GM18858 (cell line): Measurements from ENCODE around the gene DNAJC16.
A peak's percentile ranks its signal among the peaks of the same experiment; 100 is the strongest.
"Not testable (repeated sequence)": the region's sequence is repeated elsewhere in the genome, so short reads cannot be mapped to it uniquely, and the experiment has no call there.

Experiments
- ATAC-seq: cut with Tn5 transposase; IDR thresholded peaks from one replicate; pipeline ENCODE4 v1.9.1; 2021; ENCODE audit not compliant: unreplicated experiment

DNAJC16 gene

DNA sequence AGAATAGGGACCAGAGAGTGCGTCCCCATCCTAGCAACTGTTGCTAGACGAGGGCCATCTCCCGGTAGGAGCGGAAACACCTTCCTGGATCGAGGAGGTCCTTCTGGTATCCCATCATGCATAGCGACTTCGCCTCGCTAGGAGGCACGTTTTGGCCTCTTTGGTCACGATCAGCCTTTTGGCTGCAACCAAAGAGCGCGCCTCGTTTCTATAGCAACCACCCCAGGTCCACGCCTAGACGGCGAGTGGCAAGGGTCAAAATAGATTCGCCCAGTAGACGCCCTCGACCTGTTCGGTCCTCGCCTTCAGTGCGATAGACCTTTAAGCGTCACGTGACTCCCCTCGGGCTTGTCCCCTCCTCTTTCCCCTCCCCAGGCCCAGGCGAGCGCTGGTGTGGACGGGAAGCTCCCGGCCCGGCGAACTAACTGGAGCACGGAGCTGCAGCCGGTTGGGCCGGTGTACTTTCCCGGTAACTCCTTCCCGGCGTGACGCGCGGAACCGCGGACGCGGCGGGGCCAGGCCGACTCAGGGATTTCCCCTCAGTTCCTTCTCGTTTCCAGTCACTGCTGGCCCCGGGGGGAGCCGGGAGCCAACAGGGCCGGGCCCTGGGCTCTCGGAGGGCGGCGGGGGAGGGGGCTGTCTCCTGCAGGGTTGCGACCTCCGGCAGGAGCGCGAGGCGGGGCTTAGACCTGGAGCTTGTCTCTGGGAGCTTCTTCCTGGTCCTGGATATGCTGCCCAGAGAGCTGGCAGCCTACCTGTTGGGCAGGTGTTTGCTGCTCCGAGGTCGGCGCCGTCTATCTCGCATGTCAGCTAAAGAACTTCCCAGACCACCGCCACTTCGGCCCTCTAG, at the start of gene DNAJC16:
TSS of gene DNAJC16 (plus strand) at position 359 of the 850 bp plus-strand sequence. CDS start 2,258 bp downstream, outside the sequence.
- ATAC-seq, result peak; percentile 46

DNA sequence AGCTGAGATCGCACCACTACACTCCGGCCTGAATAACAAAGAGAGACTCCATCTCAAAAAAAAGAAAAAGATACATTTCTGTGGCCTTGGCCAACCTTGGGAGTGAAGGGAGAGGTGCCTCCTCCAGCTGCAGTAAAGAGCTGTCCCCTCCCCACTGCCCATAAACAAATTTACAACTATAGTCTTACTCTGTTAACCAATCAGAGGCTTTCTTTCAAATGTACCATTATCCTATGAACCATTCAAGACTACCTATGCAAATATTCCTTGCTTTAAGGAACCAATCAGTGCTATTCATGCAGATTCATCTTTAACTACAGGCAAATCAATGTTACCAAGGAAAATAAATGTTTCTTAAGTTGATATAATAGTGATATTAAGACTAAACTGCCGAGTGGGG, 49.7 kb upstream of the DNAJC16 start:
- no peak for ATAC-seq

DNA sequence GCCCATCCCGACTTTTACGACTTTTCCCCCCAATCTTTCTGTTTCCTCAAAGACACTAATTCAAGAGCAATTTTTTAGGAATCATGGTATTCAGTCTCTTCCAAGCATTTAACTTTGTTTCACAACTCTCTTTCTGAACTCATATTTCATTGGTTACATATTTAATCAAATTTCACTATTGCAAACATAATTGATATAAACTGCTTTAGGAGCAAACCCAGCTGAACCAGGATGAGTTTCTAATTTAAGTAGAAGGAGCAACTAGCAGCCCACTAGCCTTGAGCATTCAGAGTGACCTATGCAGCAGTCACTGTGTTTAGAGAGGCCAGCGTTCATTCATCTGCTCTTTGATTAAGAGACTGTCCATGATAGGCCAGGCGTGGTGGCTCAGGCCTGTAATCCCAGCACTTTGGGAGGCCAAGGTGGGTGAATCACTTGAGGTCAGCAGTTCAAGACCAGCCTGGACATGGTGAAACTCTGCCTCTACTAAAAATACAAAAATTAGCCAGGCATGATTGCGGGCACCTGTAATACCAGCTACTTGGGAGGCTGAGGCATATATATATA, 48.9 kb upstream of the DNAJC16 start:
- no peak for ATAC-seq

DNA sequence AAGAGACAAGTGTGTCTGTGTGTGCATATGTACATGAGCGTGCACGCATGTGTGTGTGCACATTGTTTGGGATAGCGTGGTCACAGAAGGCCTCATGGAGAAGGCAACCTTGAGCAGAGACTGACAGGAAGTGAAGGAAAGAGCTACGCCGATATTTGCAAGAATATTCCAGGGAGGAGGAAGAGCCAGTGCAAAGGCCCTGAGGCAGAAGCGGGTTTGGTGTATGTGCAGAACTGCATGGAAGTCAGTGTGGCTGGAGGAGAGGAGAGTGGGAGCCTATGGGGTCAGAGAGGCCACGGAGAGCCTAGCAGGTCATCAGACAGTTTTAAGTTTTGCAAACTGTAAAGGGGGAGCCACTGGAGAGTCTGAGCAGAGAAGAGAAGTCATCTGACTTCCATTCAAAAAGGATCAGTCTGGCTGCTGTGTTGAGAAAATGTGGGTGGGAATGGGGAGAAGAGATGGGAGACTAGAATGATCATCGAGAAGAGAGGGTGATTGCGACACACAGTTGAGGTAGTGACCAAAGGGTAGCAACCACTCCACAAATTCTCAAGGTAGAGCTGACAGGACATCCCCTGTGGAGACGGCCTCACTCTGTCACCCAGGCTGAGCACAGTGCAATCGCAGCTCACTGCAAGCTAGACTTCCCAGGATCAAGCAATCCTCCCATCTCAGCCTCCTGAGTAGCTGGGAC, 46.8 kb upstream of the DNAJC16 start:
- no peak for ATAC-seq

DNA sequence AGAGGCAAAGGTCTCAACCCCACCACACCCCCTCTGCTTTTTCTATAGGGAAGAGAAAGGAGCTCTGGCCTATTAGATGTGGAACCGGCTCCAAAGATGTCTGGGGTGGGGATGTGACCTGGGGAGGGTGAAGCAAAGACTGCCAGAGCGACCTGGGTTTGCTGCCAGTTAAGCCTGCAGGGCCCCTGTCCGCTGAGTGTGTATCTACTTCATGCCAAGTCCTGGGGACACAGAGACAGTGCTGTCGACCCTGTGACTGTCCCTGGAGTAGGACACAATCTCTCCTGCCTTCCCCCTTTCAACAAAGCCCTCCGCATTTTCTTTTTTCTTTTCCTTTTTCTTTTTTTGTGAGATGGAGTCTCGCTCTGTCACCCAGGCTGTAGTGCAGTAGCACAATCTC, 44.2 kb upstream of the DNAJC16 start:
- not testable (repeated sequence) for ATAC-seq

DNA sequence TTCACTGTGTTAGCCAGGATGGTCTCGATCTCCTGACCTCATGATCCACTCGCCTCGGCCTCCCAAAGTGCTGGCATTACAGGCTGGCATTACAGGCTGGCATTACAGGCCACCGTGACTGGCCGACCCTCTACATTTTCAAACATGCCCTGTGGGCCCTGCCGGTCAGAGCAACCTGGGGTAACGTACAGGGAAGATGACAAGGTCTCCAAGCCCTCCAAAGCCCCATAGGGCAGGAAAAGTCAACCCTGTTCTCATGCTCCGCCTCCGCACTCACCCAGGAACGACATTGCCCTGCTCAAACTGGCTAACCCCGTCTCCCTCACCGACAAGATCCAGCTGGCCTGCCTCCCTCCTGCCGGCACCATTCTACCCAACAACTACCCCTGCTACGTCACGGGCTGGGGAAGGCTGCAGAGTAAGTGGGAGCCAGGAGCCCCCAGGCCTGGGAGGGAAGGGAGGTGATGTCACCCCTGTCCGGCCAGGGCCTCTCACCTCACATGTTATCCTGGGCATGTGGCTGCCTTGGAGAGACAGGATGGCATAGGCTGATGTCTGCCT, 43.6 kb upstream of the DNAJC16 start:
- ATAC-seq, result not testable (repeated sequence)

DNA sequence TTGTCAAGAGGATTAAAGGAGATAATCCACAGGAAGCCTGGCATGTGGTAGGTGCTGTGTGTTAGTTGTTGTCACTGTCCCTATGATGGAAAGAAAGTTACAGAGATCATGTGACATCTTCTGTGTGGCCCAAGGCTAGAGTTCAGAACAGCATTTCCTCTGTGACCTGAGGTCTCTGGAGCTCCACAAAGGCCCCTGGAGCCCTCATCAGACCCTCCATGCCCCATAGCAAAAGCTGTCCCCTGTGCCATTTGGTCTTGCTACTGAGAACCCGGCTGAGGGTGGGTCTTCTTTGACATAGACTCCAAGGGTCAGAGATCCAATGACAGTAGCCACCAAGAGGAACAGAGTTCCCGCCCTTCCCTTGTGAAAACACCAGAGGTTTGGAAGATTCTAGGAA, 42.7 kb upstream of the DNAJC16 start:
- no peak for ATAC-seq

DNA sequence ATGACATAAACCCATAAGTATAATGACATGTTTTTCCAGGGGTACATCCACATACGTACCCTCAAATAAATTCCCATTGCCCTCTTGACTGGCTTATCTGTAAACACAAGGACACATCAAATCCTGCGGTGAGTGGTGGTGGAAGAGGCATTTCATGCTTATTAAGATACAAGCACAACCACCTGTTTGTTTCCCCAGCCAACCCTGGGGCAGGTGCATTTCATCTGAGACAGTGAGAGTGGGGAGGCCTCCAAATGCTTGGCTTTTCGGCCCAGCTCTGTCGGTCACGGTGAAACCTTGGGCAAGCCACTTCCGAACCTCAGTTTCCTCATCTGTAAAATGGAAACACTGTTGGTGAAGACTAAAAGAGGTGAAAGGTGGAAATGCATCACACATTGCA, 42.2 kb upstream of the DNAJC16 start:
- ATAC-seq, result not testable (repeated sequence)

DNA sequence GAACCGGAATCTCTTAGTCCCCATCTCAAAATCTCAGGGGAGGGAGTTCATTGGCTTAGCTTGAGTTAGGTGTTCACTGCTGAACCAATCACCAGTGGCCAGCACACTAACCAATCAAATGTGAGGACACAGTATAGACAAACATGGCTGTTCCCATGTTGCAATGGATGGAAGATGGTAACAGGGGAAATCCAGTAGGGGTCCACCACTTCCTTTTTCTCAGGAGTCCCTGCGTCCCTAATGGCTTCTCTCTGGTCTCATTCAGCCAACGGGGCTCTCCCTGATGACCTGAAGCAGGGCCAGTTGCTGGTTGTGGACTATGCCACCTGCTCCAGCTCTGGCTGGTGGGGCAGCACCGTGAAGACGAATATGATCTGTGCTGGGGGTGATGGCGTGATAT, 41.0 kb upstream of the DNAJC16 start:
- no peak for ATAC-seq

DNA sequence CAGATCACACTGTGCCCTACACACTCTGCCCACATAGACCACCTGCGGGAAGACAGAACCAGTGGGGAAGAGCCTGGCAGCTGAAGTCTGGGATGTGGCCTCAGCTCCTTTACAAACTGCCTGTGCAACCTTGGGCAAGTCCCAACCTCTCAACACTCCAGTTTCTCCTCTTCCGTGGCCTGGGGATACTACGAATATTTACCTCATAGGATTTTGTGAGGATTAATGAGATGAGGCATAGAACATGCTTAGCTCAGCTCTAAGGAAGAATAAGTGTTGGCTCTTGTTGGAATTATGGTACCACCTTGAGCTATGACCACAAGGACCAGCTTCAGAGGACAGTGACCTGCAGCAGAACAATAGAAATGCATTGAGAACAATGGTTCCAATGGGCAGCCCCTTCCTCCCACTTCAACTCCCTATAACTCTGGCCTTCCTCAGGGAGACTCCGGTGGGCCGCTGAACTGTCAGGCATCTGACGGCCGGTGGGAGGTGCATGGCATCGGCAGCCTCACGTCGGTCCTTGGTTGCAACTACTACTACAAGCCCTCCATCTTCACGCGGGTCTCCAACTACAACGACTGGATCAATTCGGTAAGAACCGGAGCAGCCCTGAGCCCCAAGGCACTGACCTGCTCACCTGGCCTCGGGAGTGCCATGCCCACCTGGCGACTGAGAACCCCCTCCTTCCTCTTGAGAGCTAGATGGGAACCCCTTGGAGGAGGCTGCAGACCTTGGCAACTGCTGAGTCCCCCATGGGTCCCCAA, 39.6 kb upstream of the DNAJC16 start:
- ATAC-seq, result not testable (repeated sequence)

DNA sequence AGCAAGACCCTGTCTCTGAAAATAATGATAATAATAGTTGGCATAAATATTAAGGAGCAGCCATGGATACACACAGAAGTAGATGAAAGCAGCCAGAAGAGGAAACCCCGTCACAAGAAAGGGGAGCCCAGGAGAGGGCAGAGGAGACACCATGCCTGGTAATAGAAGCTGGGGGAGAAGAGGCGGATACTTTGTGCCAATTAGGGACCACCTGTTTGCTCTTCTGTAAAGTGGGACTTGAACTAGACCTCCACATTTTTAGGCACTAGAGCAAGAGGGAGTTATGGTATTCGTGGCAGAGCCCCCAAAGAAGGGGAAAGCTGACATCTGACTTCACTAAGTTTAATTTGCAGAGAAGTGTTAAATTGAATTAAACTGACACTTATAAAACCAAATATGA, 38.3 kb upstream of the DNAJC16 start:
- no peak for ATAC-seq

DNA sequence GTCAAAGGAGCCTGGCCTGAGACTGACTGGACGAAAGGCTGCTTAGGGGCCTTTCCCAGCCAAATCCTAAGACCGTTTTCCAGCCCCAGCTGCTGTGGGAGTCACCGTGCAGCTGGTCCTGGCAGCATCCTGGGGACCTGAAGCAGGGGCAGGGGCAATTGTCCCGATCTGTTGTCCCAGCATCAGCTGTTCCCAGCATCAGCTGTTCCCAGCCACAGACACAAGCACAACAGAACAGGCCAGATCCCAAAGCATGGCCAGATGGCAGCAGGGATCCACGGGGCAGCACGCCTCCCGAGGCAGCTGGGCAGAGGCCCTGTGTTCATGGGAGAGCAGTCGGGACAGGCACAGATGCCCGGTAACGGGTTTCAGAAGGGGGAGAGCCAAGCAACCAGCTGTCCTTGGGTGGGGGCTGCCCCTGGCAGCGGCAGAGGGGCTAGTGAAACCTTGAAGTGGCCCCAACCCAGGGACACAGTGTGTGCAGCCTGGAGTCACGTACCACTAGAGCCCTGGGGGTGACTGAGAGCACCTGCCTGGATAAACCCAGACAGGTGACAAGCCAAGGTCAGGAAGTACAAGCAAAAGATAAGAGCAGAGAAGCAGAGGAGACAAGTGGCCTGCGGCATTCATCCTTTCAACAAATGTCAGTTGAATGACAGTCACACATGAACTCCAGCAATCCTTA, 37.5 kb upstream of the DNAJC16 start:
- no peak for ATAC-seq

DNA sequence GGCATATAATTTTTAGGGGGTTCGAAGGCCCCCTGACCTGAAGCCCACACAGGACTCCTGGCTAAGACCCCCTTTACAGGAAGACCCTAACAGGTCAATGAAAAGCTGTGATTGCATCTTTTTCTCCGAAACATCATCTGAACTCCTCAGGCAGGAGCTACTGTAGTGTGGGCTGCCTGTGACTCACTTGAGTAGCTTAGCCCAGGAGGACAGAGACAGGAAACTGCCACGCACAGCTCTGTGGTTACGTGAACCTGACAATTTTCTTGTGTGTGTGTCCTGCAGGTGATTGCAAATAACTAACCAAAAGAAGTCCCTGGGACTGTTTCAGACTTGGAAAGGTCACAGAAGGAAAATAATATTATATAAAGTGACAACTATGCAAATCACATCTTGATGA, 35.6 kb upstream of the DNAJC16 start:
- ATAC-seq, result not testable (repeated sequence)

DNA sequence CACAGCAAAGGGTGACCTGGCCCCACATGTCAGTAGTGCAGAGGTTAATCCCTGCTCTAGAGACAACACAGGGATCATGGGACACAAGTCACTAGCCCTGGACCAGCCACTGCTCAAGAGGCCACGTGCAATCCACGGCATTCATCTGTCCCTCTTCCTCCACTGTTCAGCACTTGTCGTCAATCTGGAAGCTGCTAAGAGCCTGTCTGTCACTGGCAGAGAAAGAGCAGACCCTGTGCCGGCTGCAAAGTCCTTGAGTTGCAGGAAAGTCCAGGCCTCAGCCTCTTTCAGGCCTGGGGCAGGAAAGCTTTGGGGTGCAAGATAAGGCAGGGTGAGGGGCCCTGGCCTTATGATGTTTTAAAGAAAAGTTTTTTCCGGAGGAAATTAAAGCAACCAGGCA, 34.1 kb upstream of the DNAJC16 start:
- ATAC-seq, result no peak

DNA sequence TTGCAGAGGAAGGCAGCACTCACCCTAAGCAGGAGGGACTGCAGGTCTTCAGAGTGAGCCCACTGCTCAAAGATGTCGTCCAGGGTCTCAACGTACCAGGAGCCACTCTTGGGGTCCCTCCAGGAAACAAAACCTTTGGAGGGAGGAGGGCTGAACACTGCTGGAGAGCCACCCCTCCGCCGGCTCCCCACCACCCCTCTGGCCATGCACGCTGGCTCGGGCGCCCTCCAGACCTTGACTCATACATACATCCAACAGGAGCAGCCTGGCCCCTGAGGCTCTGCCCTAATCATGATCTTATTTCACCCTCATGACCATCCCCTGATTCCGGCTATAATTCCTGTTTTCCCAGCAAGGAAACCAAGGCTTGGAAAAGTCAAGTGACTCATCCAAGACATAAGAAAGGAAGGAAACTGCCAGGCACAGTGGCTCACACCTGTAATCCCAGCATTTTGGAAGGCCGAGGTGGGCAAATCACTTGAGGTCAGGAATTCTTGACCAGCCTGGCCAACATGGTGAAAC, 32.7 kb upstream of the DNAJC16 start:
- ATAC-seq, result no peak

DNA sequence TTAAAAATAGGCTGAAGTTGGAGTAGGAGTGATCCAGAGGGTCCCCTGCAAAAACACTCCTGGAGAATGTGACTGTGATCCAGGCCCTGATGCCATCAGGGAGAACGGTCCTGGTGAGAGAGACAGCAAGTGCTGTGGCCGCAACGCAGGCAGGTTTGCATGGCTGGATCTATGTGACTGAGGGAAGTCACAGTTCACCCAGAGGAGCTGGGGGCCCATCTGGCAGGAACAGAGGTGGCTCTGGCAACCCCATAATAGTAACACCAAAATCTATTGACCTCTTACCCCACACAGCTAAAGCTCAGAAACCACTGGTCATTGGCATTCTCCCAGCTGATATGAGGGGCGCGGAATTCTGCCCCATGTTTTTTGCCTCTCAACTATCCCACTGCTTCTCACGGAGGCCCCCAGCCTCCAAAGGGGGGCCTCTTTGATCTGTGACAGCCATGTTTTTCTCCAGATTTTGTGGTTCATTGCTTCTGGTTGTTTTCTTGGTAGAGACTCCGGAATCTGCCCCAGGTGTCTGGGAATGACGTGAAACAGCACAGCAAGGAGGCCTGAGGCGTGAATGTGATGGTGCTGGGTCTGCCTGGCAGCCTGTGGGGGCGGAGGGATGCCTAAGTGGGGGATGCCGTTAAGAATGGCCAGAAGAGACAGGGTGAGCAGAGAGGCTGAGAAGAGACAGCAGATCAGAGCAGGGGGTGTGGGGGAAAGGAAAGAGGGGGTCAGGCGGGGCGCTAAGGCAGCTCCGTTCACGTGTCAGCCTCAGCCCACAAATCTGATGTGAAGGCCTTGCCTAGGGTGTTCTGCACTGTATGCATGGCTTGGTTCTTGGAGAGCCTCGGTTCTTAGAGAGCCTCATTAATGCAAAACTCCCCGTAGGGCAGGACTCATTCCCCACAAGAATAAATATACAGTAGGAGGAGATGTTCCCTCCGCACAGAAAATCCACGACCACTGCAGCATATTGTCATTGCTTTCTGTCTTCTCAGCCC, 26.2 kb upstream of the DNAJC16 start:
- no peak for ATAC-seq

DNA sequence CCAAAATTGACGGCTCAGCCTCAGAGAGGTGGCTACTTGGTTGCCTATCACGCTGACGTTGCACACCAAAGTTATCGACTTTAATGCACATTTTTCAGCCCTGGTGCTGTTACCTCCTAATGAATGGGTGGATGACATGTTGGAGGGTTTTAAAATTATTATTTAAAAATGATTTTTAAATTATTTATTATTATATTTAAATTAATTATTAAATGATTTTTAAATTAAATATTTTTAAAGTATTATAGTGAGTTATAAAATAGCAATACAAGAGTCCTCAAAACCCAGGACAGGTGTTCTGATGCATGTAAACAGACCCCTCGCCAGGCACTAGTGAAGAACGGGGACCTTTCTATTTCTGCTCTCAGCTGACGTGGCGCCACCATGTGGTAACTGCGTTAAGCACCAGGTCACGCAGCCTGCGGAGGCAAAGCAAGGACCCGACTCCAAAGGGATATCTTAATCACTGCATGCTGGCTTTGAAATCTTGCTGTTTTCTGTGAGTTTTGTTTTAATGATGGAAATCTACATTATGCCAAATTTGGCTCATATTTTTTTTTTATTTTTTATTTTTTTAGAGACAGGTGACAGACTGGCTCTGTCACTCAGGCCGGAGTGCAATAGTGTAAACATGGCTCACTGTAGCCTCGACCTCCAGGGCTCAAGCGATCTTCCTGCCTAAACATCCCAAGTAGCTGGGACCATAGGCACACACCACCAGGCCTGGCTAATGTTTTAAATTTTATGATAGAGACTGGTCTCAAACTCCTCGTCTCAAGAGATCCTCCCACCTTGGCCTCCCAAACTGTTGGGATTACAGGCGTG, 25.2 kb upstream of the DNAJC16 start:
- no peak for ATAC-seq

DNA sequence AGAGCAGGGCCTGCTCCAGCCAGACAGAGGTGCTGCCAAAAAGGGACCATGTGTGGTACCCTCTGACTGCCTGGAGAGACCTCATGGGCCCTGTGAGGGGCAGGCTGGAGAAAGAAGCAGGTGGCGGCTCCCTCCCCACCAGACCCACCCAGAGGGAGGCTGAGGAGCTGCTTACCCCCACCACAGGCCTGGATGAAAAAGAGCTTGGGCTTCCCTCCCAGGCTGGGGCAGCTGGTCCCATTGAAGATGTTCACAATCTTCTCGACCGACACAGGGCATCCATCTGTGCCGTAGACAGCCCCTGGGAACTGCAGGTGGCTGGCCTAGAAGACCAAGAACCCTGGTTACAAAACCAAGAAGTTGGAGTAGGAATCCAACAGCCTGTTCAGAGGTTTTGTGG, 22.2 kb upstream of the DNAJC16 start:
- no peak for ATAC-seq
